HEK293 (cell line): ENCODE results near the gene DLG2.

Source experiments
- CTCF ChIA-PET: fragments of 350-600 bp; formaldehyde crosslinking; extraction: SDS; loops from one replicate; lab custom pipeline; 2021; ENCODE audit warnings: antibody characterized with exemption; lab: Yijun Ruan, JAX
- POLR2A ChIA-PET: fragments of 300-600 bp; formaldehyde crosslinking; extraction: SDS; loops from one replicate; lab custom pipeline; 2020; ENCODE audit warnings: antibody characterized with exemption, inconsistent platforms; lab: Yijun Ruan, JAX
- H3K27ac ChIP-seq: fragments of 200-500 bp; sonication (Bioruptor generic); 2 replicates; pipeline ENCODE4 v1.5.1; 2014; ENCODE audit warnings: low read depth, low read length, control low read depth, inconsistent platforms; ENCODE audit errors: extremely low read depth
- H3K36me3 ChIP-seq, 2 experiments: fragments of 200-500 bp in 1 of 2; sonication (Bioruptor generic) in 1 of 2; 1 replicate in 1 of 2; 2 replicates in 1 of 2; pipeline ENCODE4 v1.5.1; 2014 to 2017; ENCODE audit warnings: inconsistent platforms in 2 of 2, low read length in 2 of 2; ENCODE audit not compliant: control insufficient read depth in 2 of 2, insufficient read depth in 1 of 2
- H3K4me1 ChIP-seq: fragments of 200-500 bp; sonication (Bioruptor generic); 2 replicates; pipeline ENCODE4 v1.5.1; 2014; ENCODE audit warnings: mild to moderate bottlenecking, low read length, inconsistent platforms; ENCODE audit not compliant: control insufficient read depth, insufficient read depth
- H3K4me3 ChIP-seq: 2 replicates; pipeline ENCODE4 v1.5.1; 2011; ENCODE audit warnings: low read depth, mild to moderate bottlenecking, control low read depth, low read length, moderate library complexity
- H3K9me3 ChIP-seq: fragments of 200-500 bp; sonication (Bioruptor generic); 2 replicates; pipeline ENCODE4 v1.5.1; 2014; ENCODE audit warnings: low read depth, low read length, inconsistent platforms; ENCODE audit not compliant: control insufficient read depth, insufficient read depth
- BCL11B ChIP-seq: fragments of 450-650 bp; formaldehyde crosslinking; IDR thresholded peaks from 2 replicates; pipeline ENCODE4 v1.5.1; 2016; ENCODE audit warnings: low read depth, missing biosample characterization, missing genetic modification characterization
- GLI4 ChIP-seq: fragments of 450-650 bp; formaldehyde crosslinking; IDR thresholded peaks from 2 replicates; pipeline ENCODE4 v1.5.1; 2016; ENCODE audit warnings: missing biosample characterization, missing genetic modification characterization
- KLF1 ChIP-seq: fragments of 450-650 bp; formaldehyde crosslinking; IDR thresholded peaks from 2 replicates; pipeline ENCODE4 v1.5.1; 2016; ENCODE audit warnings: missing biosample characterization, missing genetic modification characterization
- SP7 ChIP-seq: fragments of 450-650 bp; formaldehyde crosslinking; IDR thresholded peaks from 2 replicates; pipeline ENCODE4 v1.5.1; 2016; ENCODE audit warnings: missing biosample characterization, missing genetic modification characterization
- TRIM28 ChIP-seq: IDR thresholded peaks from 2 replicates; pipeline ENCODE4 v1.6.1; 2011; ENCODE audit warnings: low read length, control low read depth, borderline replicate concordance
- ZBTB21 ChIP-seq: fragments of 450-650 bp; formaldehyde crosslinking; IDR thresholded peaks from 2 replicates; pipeline ENCODE4 v1.5.1; 2017; ENCODE audit warnings: missing biosample characterization, missing genetic modification characterization
- ZFP69B ChIP-seq: fragments of 450-650 bp; formaldehyde crosslinking; IDR thresholded peaks from 2 replicates; pipeline ENCODE4 v1.5.1; 2016; ENCODE audit warnings: missing biosample characterization, missing genetic modification characterization
- ZNF133 ChIP-seq: fragments of 450-650 bp; formaldehyde crosslinking; IDR thresholded peaks from 2 replicates; pipeline ENCODE4 v1.5.1; 2016; ENCODE audit warnings: missing biosample characterization, missing genetic modification characterization
- ZNF16 ChIP-seq: fragments of 450-650 bp; formaldehyde crosslinking; IDR thresholded peaks from 2 replicates; pipeline ENCODE4 v1.5.1; 2016; ENCODE audit warnings: low read depth, missing biosample characterization, missing genetic modification characterization
- ZNF24 ChIP-seq: fragments of 450-650 bp; formaldehyde crosslinking; IDR thresholded peaks from 2 replicates; pipeline ENCODE4 v1.5.1; 2016; ENCODE audit warnings: missing biosample characterization, missing genetic modification characterization
- ZNF623 ChIP-seq: fragments of 450-650 bp; formaldehyde crosslinking; IDR thresholded peaks from 2 replicates; pipeline ENCODE4 v1.5.1; 2016; ENCODE audit warnings: missing biosample characterization, missing genetic modification characterization
- ZNF677 ChIP-seq: fragments of 450-650 bp; IDR thresholded peaks from 2 replicates; pipeline ENCODE4 v1.5.0; 2018; ENCODE audit warnings: missing biosample characterization, mild to moderate bottlenecking, missing genetic modification characterization, moderate library complexity
- TF ChIP-seq, protein P1 (sequence below): fragments of 450-650 bp; formaldehyde crosslinking; IDR thresholded peaks from 2 replicates; pipeline ENCODE4 v1.5.1; 2016; ENCODE audit warnings: missing biosample characterization, missing genetic modification characterization, low read depth
- TF ChIP-seq, protein P2 (sequence below): fragments of 450-650 bp; formaldehyde crosslinking; IDR thresholded peaks from 2 replicates; pipeline ENCODE4 v1.5.1; 2017; ENCODE audit warnings: missing biosample characterization, missing genetic modification characterization
- TF ChIP-seq, protein P3 (sequence below): fragments of 450-650 bp; formaldehyde crosslinking; IDR thresholded peaks from 2 replicates; pipeline ENCODE4 v1.5.1; 2016; ENCODE audit warnings: missing biosample characterization, missing genetic modification characterization

Gene DLG2

DNA sequence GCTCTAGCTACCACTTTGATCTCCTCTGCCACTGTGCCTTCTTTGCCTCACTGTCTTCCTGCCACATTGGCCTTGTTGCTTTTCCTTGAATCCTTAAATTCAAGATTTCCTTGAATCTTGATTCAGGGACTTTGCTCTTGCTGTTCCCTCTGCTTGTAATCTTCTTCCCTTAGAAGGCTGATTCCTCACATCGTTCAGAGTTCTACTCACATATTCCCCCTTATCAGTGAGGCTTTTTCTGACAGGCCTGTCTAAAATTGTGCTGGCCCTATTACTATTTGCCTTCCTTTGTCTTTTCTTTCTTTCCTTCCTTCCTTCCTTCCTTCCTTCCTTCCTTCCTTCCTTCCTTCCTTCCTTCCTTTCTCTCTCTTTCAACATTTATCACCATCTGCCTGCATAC is 2134.1 kb downstream of the DLG2 start:
- CTCF ChIA-PET = no interaction called here
- Histone ChIP-seq H3K36me3 (no peaks in the 10 kb centered on the region), H3K4me3 (no peak overlapping the region), H3K27ac (no peak overlapping the region), H3K4me1 (no peaks in the 10 kb centered on the region), H3K9me3 (no peaks in the 10 kb centered on the region)
- TF ChIP-seq ZNF133 = peak; percentile 51; the same call in 1 of the 2 replicates
- TF ChIP-seq, protein P1, sequence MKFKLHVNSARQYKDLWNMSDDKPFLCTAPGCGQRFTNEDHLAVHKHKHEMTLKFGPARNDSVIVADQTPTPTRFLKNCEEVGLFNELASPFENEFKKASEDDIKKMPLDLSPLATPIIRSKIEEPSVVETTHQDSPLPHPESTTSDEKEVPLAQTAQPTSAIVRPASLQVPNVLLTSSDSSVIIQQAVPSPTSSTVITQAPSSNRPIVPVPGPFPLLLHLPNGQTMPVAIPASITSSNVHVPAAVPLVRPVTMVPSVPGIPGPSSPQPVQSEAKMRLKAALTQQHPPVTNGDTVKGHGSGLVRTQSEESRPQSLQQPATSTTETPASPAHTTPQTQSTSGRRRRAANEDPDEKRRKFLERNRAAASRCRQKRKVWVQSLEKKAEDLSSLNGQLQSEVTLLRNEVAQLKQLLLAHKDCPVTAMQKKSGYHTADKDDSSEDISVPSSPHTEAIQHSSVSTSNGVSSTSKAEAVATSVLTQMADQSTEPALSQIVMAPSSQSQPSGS (tag by site-specific recombination) = no peak
- POLR2A ChIA-PET = no interaction called here

DNA sequence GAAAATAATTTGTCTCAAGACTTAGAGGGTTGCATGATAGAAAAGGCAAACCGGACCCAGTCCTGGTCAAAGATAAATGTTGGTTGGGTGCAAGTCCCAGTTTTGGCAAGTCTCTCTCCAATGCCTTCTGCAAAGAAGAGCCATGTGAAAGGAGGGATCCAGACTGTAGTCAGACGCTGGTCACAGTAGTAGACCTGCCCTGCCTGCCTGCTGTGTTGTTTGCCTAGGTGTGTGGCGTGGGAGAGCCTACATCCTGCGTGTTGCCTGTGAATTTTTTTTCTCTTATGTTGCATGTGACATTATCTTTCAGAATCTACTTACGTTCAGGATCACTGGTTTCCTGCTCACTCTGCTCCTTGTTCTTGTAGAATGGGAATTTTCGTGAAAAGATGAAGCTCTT is 2143.3 kb downstream of the DLG2 start:
- no peak for TF ChIP-seq ZNF16 (tag by site-specific recombination)
- TF ChIP-seq, all 188 proteins: peak for 0
- Histone ChIP-seq H3K4me1 (no peaks in the 10 kb centered on the region), H3K27ac (no peak overlapping the region), H3K9me3 (no peaks in the 10 kb centered on the region), H3K36me3 (no peaks in the 10 kb centered on the region), H3K4me3 (no peak overlapping the region)
- CTCF ChIA-PET = interaction anchor here (0.6 to 0.9 kb wide), 3 partner anchors 241 to 336 kb away, joined by 3 to 5 read pairs (median 3); no protein-coding TSS in a partner anchor
- POLR2A ChIA-PET = no interaction called here

DNA sequence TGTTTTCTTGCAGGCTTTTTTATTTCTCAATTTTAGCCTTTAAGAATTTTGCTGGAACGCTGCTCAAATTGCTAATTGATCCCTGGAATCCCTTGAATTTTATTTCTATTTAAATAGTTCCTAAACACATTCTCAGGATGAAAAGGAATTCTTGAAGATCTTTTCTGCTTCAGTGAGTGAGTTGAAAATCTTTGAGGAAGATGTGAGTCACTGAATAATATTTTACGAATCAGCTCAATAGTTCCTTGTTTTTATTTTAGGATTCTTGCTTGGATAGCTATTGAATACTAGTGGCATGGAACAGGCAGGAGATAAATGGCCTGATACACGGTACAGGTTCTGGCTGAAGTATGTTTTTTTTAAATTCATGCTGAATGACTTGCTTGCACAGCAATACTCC is 2146.3 kb downstream of the DLG2 start:
- H3K36me3 ChIP-seq = no peaks in the 10 kb centered on the region
- ChIA-PET CTCF (interaction anchor here (0.6 kb wide), 1 partner anchor 51 kb away, joined by 4 read pairs; no protein-coding TSS in a partner anchor), POLR2A (no interaction called here)
- H3K4me1 ChIP-seq = no peaks in the 10 kb centered on the region
- H3K4me3 ChIP-seq = no peak overlapping the region
- H3K9me3 ChIP-seq = no peaks in the 10 kb centered on the region
- no peak overlapping the region for H3K27ac ChIP-seq
- TF ChIP-seq KLF1 (tag by site-specific recombination) = no peak
- TF ChIP-seq ZNF24 (tag by site-specific recombination) = no peak
- no peak for TF ChIP-seq BCL11B (tag by site-specific recombination)
- TF ChIP-seq ZNF623 (tag by site-specific recombination) = no peak
- TF ChIP-seq ZNF677 (tag by site-specific recombination) = no peak

DNA sequence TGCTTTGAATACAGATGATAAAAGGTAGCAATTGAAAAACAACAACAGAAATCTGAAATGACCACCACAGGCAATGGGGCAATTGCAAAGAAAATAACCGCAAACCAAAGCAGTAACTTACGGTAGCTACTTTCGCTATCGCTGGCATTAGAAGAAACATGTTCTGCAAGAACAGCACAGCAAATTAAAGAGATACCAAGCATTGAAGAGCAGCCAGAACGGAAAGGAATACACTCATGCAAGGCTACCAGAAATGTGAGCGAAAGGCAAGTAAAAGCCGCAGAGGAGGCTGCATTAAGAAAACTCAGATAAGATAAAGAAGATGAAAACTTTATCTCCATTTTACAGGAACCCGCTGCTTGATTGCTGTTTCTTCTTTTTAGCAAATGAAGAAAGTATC is 2146.9 kb downstream of the DLG2 start:
- 0 out of 2 replicates have a peak, but pooled peaks have one; percentile 24 for TF ChIP-seq TRIM28
- no peak for TF ChIP-seq ZFP69B (tag by site-specific recombination)
- POLR2A ChIA-PET = no interaction called here
- no peaks in the 10 kb centered on the region for H3K4me1 ChIP-seq
- no peaks in the 10 kb centered on the region for H3K9me3 ChIP-seq
- no peaks in the 10 kb centered on the region for H3K36me3 ChIP-seq
- H3K4me3 ChIP-seq = no peak overlapping the region
- H3K27ac ChIP-seq = no peak overlapping the region
- CTCF ChIA-PET = no interaction called here

DNA sequence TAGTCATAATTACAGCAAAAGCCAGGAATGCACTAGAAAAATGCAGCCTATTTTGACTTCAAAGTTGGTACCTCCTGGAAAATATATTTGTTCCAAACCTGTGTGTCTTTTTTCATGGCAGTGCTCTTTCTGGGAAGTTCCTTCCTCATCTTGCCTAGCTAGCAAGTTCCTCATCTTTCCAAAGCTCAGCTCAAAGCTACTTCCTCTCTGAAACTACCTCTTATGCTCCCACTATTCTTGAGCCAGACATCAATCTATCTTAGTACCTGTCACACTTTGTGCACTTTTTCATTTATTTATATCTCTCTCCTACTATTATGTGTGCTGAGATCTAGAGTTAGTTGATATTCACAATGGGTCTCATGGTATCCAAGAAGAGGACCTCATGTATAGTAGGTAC is 2149.4 kb downstream of the DLG2 start:
- ChIA-PET CTCF (no interaction called here), POLR2A (no interaction called here)
- Histone ChIP-seq H3K4me1 (no peaks in the 10 kb centered on the region), H3K4me3 (no peak overlapping the region), H3K9me3 (no peaks in the 10 kb centered on the region), H3K36me3 (no peaks in the 10 kb centered on the region), H3K27ac (no peak overlapping the region)
- TF ChIP-seq SP7 (no peak), GLI4 (tag by site-specific recombination) (no peak), ZBTB21 (tag by site-specific recombination) (no peak)
- TF ChIP-seq, protein P2, sequence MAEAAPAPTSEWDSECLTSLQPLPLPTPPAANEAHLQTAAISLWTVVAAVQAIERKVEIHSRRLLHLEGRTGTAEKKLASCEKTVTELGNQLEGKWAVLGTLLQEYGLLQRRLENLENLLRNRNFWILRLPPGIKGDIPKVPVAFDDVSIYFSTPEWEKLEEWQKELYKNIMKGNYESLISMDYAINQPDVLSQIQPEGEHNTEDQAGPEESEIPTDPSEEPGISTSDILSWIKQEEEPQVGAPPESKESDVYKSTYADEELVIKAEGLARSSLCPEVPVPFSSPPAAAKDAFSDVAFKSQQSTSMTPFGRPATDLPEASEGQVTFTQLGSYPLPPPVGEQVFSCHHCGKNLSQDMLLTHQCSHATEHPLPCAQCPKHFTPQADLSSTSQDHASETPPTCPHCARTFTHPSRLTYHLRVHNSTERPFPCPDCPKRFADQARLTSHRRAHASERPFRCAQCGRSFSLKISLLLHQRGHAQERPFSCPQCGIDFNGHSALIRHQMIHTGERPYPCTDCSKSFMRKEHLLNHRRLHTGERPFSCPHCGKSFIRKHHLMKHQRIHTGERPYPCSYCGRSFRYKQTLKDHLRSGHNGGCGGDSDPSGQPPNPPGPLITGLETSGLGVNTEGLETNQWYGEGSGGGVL (tag by site-specific recombination) = no peak
- TF ChIP-seq, protein P3, sequence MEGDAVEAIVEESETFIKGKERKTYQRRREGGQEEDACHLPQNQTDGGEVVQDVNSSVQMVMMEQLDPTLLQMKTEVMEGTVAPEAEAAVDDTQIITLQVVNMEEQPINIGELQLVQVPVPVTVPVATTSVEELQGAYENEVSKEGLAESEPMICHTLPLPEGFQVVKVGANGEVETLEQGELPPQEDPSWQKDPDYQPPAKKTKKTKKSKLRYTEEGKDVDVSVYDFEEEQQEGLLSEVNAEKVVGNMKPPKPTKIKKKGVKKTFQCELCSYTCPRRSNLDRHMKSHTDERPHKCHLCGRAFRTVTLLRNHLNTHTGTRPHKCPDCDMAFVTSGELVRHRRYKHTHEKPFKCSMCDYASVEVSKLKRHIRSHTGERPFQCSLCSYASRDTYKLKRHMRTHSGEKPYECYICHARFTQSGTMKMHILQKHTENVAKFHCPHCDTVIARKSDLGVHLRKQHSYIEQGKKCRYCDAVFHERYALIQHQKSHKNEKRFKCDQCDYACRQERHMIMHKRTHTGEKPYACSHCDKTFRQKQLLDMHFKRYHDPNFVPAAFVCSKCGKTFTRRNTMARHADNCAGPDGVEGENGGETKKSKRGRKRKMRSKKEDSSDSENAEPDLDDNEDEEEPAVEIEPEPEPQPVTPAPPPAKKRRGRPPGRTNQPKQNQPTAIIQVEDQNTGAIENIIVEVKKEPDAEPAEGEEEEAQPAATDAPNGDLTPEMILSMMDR (tag by site-specific recombination) = no peak
